HK-2 (cell line): ENCODE results near the gene HS6ST3.

Experiments used
- DNase-seq: peaks from one replicate; pipeline ENCODE4 v3.0.0-alpha.2; 2018; ENCODE audit not compliant: unreplicated experiment

The HS6ST3 gene

GRCh38 chr13:96199315-96199714 lies 109.4 kb downstream of the HS6ST3 start:
- no peak for DNase-seq

GRCh38 chr13:96200810-96201209 lies 110.9 kb downstream of the HS6ST3 start:
- DNase-seq = no peak

- DNase-seq = no peak
Measured at GRCh38 chr13:96202315-96202714, 112.4 kb downstream of the HS6ST3 start.

- no peak for DNase-seq
Measured at GRCh38 chr13:96203471-96203870, 113.6 kb downstream of the HS6ST3 start.

DNA sequence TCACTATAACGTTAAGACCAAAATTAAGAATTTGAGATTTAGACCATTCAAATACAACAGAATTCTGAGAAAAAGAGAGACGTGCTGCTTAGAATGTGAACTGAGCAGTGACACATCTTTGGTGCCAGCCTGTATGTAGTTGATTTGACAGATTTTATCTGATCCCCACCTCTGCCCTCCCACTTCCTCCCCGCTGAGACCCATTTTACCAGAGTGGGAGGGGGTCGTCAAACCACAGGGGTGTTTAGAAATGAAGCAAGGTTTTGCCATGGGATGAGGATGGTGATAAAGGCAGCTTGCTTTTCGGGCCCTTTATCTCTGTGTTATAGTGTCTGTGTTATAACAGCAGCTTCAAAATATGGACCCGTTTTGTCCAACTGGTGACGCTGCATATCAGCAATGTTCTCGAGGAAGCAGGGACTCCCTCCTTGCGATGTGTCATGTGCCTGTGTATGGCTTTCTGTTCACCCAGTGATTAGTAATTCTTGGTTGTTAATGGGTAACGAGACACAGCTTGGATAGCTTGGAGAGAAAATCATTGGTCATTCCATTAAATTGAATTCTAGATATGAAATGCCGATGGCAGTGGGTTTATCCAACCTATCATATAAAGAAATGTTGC lies 125.0 kb downstream of the HS6ST3 start:
- peak; percentile 35 for DNase-seq

GRCh38 chr13:96216543-96216942 lies 126.6 kb downstream of the HS6ST3 start:
- no peak for DNase-seq

GRCh38 chr13:96218475-96218874 lies 128.6 kb downstream of the HS6ST3 start:
- DNase-seq = no peak

- no peak for DNase-seq
Measured at GRCh38 chr13:96221471-96221870, 131.6 kb downstream of the HS6ST3 start.

GRCh38 chr13:96223231-96223630 lies 133.3 kb downstream of the HS6ST3 start:
- DNase-seq = no peak

DNA sequence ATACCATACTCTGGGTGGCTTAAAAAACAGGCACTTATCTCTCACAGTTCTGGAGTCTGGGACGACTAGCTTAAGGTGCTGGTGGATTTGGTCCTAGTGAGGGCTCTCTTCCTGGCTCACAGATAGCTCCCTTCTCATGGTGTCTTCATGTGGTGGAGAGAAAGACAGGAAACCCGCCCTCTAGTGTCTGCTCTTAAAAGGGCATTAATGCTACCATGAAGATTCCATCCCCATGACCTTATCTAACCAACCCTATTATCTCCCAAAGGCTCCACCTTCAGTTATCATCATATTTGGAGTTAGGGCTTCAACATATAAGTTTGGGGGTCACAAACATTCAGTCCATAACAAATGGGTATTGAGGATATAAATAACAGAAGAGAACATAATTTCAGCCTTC lies 139.4 kb downstream of the HS6ST3 start:
- DNase-seq = no peak

GRCh38 chr13:96238241-96238640 lies 148.3 kb downstream of the HS6ST3 start:
- DNase-seq = no peak

GRCh38 chr13:96238861-96239260 lies 149.0 kb downstream of the HS6ST3 start:
- no peak for DNase-seq

DNA sequence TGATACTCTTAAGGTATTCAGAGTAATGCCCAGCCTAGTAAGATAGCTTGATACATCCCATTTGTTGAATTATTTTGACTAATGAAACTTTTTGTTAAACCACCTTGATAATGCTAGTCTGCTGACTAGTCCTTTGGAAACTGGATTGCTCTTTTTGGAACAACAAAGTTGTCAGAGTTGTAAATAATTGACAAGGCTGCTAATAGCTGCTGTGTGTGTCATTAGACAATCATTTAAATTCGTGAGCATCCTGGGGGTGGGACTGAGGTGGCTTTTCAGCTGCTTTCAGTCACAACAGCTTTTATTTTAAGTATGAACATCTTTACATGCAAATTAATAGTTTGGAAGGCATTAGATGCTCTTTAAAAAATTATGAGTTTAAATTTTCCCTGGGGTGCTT lies 153.5 kb downstream of the HS6ST3 start:
- peak; percentile 6 for DNase-seq

GRCh38 chr13:96248103-96248502 lies 158.2 kb downstream of the HS6ST3 start:
- DNase-seq = no peak

- no peak for DNase-seq
Measured at GRCh38 chr13:96248996-96249395, 159.1 kb downstream of the HS6ST3 start.

DNA sequence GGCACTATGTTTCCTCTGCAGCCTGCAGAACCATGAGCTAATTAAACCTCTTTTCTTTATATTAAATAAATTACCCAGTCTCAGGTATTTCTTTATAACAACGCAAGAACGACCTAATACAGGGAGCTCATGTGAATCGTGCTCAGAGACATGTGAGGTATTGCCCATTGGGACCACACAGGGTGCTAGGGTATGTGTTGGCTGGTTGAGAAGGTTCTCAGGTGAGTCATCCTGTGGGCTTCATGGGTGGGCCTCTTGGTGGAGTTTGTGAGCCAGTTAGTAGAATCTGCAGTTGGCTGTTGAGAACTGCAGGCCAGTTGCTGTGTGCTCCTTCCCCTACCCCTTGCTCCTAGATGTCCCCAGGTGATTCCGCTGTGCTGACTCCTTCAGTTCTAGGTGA lies 163.0 kb downstream of the HS6ST3 start:
- DNase-seq = no peak

DNA sequence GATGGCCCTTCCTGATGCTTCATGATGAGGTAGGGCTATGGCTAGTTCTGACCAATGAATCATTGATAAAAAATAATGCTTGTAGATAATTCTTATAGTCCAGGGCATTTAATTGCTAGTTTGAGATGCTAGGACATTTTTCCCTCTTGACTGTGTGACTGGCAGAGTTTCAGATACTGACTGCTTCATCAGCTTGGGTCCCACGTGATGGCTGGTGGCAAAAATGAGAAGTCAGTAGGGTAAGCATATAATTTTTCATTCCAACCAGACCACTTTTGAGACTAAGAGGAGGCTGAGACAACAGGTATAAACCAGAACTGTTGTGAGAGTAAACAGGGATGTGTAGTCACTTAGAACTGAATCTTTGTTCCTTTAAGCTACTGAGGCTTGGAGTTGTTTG lies 183.3 kb downstream of the HS6ST3 start:
- DNase-seq = no peak

DNA sequence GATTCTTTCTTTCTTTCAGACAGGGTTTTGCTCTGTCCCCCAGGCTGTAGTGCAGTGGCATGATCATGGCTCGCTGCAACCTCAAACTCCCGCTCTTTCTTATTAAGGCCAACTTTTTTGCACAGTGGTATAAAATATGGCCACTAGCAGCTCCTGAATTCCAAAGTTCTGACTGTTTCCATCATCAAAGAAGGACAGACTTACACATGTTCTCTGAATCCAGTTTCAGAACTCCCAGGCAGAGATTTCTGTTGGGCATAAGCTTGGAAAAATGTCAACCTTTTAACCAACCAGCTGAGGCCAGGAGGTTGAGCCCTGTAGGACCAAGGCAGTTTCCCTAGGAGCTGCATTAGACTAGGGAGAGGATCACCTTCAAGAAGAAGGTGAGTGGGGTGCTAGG lies 184.1 kb downstream of the HS6ST3 start:
- no peak for DNase-seq

GRCh38 chr13:96279904-96280303 lies 190.0 kb downstream of the HS6ST3 start:
- no peak for DNase-seq

GRCh38 chr13:96284971-96285370 lies 195.1 kb downstream of the HS6ST3 start:
- DNase-seq = no peak

- DNase-seq = no peak
Measured at GRCh38 chr13:96285729-96286128, 195.8 kb downstream of the HS6ST3 start.

DNA sequence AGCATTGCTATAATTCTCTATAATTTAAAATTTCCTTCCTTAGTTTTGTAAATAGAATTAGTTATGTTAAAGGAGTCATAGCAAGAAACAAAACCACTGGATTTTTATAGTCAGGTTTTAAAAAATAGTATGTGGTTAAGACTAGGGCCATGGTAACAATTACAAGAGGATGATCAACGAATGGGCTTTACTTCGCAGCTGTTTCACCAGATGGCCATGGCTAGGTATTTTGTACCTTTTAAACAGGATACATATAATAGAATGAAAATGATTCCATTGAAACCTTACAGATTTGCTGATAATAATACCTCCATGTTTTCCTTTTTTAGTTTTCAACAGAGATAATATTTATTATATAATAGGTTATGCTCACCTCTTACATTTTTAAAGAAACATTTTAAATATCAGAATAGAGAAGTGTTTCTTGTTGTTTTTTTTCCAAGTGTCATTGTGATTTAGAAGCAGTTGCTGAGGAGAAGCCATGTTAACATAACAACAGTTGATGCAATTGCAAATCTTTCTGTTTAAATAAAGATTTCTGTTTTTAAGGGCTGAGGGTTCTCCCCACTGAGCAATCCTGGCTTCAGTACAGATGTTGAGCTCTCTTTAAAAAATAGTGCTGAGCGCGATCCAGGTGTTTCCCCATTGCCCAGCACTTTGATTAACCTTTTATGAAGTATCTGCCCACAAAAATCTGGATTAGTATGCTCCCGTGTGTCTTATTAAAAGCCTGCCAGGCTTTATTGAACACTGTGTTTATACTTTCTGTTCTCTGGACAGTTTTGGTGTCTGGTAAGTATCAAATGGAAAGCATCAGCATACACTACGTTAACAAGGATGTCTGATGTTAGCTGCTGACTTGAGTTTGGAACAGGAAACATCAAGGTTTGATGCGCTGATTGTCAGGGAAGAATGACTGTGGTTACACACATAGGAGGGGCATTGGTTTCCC lies 205.3 kb downstream of the HS6ST3 start:
- DNase-seq = no peak

- DNase-seq = no peak
Measured at GRCh38 chr13:96297360-96297759, 207.5 kb downstream of the HS6ST3 start.
